Endothelial cell of umbilical vein (primary cell): ENCODE results near the gene ELOVL5.

Experiments used
- CTCF ChIP-seq, 2 donors: IDR thresholded peaks; 1 replicate in 1 of 2; 2 replicates in 1 of 2; pipeline ENCODE4 v1.5.1; 2011; ENCODE audit warnings: low read length in 2 of 2, mild to moderate bottlenecking in 2 of 2, moderate library complexity in 2 of 2, control low read depth in 1 of 2, inconsistent platforms in 1 of 2, low read depth in 1 of 2; ENCODE audit not compliant: insufficient read depth in 1 of 2; ENCODE audit errors: extremely low read depth in 1 of 2
- MAX ChIP-seq: IDR thresholded peaks from 2 replicates; pipeline ENCODE4 v1.6.1; 2011; ENCODE audit not compliant: insufficient read depth, insufficient read length
- POLR2A ChIP-seq: IDR thresholded peaks from 2 replicates; pipeline ENCODE4 v1.6.1; 2012; ENCODE audit warnings: low read depth, mild to moderate bottlenecking, control low read depth, low read length
- POLR2AphosphoS5 ChIP-seq: IDR thresholded peaks from 2 replicates; pipeline ENCODE4 v1.6.1; 2012; ENCODE audit warnings: low read depth, mild to moderate bottlenecking, control low read depth, low read length, moderate library complexity; ENCODE audit not compliant: insufficient read depth

GRCh38 chr6:53264915-53265607 lies 83.7 kb downstream of the ELOVL5 start:
- TF ChIP-seq CTCF (IDR thresholded peaks at IDR 0.05; ENCODE audit: extremely low read depth in 1 of 2, insufficient read depth in 1 of 2, low read depth in 1 of 2, low read length in 2 of 2) (no peak), MAX (no peak), POLR2A (no peak), POLR2AphosphoS5 (no peak)
